HL-60/S4 treated with phorbol 12-myristate 13-acetate at 8.2 ng/mL for 4 days and 3 days (cell line): Measurements from ENCODE around the gene CACNB2.
"Not testable (repeated sequence)": the region's sequence is repeated elsewhere in the genome, so short reads cannot be mapped to it uniquely, and the experiment has no call there.

ENCODE experiments used
- in situ Hi-C: fragments of 300-500 bp; cut with MboI; formaldehyde crosslinking; loops from 2 replicates; pipeline ENCODE4 v1.15.0; 2022; ENCODE audit warnings: low sequenced_read_pairs

CACNB2 gene

GRCh38 chr10:18437486-18437885 lies 297.3 kb downstream of the CACNB2 start:
- in situ Hi-C loops: no loop called here

DNA sequence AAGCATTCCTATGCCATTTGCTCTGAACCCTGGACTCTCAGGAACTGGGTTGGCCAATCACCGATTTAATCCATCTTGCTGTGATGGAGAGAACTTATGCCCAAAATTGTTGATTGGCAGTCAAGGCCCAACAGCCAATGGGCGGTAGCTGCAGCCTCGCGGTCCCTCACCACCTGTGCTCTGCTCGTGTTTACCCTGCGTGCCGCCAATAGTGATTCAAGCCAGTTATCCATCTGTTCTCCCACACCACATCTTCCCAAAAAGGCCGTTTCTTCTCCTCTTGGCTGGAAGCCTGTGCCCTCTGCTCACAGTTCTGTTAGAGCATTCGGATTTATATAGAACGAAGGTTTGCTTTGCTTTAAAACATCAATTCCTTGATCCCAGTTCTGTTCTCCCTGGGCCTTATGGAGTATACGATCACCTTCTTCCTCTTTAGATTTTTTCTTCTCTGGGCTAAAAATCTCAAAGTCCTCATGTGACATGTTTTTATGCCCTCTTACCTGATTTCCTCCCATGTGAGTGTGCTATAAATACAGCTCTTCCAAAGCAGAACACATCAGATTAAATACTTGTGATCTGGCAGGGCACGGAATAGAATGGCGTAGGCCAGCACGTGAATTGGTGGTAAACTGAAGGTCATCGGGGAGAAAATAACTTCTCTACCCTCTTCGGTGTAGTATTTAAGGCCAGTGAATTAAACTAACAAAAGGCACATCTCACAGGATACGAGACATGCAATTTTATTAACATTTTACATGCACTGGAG lies 298.3 kb downstream of the CACNB2 start:
- in situ Hi-C loops: no loop called here

DNA sequence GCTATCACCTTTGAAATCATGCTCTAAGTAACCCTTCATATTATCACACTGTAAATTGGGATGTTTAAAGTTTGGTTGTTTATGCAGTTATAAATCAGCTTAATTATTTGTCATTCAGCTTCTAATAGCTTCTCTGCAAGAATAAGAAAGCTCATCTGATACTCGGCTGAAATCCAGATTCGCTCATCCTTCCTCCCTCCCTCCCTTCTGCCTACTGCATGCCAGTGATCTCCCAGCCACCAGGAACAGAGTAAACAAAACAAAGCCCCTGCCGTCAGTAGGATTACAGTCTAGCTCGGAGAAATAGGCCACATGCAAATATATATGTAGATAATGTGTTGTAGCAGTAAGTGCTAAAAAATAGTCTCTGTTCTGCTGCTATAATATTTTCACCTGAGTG lies 299.4 kb downstream of the CACNB2 start:
- in situ Hi-C loops: no loop called here

GRCh38 chr10:18445635-18446034 lies 305.4 kb downstream of the CACNB2 start:
- in situ Hi-C loops: not testable (repeated sequence)

DNA sequence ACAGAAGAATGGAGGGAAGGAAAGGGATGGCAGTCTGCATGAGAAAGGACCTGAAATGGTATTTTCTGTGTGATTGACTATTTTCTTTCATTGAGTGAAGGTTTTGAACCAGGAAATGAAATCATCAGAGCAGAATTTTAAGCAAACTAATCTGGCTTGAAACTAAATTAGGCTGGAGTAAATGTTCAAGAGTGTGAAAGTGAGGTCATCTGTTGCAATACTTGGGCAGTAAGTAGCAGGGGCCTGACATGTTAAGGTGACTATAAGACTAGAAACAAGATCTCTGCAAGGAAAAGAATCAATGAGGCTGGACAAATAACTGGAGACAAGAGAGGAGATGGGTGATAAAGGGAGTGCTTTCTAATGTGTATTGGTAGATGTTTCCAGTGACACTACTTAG lies 306.0 kb downstream of the CACNB2 start:
- in situ Hi-C loops: no loop called here

DNA sequence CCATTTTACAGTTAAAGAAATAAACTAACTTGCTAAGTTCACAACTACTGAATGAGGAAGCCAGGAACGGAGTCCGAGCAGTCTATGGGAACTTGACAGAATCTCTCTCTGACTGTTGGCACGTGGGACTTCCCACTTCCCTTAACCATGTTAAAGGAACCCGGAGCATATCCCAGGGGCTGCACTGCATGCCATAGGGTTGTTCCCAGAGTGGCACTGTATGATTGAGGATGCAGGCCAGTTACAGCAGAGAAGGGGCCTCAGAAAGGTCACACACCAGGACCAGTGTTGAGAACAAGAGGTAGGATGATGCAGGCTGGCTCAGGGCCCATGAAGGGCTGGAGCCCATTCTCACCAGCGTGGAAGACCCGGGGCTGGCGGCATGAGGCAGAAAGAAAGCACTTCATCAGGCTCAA lies 309.4 kb downstream of the CACNB2 start:
- in situ Hi-C loops: no loop called here

GRCh38 chr10:18450298-18450697 lies 310.1 kb downstream of the CACNB2 start:
- in situ Hi-C loops: no loop called here

- in situ Hi-C loops: no loop called here
Observed at GRCh38 chr10:18455086-18455884, 315.1 kb downstream of the CACNB2 start.

- in situ Hi-C loops: no loop called here
Observed at GRCh38 chr10:18456984-18457383, 316.8 kb downstream of the CACNB2 start.

DNA sequence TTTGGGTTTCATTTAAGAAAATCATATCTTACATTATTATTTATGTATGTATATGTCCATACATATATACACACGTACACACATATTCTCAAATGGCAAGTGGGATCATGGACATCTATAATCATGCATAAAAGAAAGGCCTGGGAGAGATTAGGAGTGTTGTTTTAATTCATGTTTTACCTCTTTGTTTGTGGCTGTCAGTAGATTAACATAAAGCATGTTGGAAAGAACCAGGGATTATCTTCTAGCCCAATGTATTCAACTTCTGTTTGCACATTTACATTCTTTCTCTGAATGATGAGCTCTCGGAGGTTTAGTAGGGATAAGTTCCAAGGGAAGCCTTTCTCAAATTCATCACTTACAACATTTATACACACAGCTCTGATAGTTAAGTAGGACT lies 319.8 kb downstream of the CACNB2 start:
- in situ Hi-C loops: no loop called here

GRCh38 chr10:18463673-18464211 lies 323.5 kb downstream of the CACNB2 start:
- in situ Hi-C loops: no loop called here

GRCh38 chr10:18469125-18469524 lies 328.9 kb downstream of the CACNB2 start:
- in situ Hi-C loops: no loop called here

DNA sequence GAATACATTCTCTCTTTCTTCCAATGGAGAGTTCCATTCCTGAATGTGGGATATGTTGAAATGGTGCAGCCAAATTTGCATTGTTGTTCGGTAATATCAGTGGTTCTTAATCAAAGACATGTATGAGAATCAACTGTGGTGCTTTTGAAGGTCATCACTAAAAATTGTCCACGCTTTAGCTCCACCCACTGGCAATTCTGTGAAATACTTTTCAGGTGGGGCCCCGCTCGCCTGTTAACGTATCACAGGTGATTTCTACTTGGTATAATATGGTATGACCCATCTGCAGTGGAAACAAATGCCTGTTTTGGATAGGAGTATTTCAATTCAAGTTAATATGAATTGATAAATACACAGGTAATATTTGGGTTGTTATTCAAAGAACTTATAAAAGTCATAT lies 332.8 kb downstream of the CACNB2 start:
- in situ Hi-C loops: no loop called here

GRCh38 chr10:18473424-18474117 lies 333.3 kb downstream of the CACNB2 start:
- in situ Hi-C loops: no loop called here

- in situ Hi-C loops: no loop called here
Observed at GRCh38 chr10:18474118-18474455, 333.9 kb downstream of the CACNB2 start.

- in situ Hi-C loops: no loop called here
Observed at GRCh38 chr10:18476076-18476647, 335.9 kb downstream of the CACNB2 start.

- in situ Hi-C loops: no loop called here
Observed at GRCh38 chr10:18478354-18478753, 338.1 kb downstream of the CACNB2 start.

DNA sequence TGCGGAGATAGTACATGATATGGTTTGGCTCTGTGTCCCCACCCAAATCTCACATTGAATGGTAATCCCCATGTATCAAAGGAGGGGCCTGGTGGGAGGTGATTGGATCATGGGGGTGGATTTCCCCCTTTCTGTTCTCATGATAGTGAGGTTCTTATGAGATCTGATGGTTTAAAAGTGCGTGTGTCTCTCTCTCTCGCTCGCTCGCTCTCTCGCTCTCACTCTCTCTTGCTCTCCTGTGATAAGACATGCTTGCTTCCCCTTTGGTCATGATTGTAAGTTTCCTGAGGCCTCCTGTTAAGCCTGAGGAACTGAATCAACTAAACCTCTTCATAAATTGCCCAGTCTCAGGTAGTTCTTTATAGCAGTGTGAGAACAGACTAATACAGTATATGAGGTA lies 339.3 kb downstream of the CACNB2 start:
- in situ Hi-C loops: no loop called here

- in situ Hi-C loops: no loop called here
Observed at GRCh38 chr10:18483516-18484186, 343.4 kb downstream of the CACNB2 start.

- in situ Hi-C loops: no loop called here
Observed at GRCh38 chr10:18486438-18486837, 346.2 kb downstream of the CACNB2 start.

GRCh38 chr10:18490755-18491154 lies 350.5 kb downstream of the CACNB2 start:
- in situ Hi-C loops: no loop called here
